HG03045 (cell line): Measurements from ENCODE around the gene ZNF530.

Experiments
- ATAC-seq: cut with Tn5 transposase; IDR thresholded peaks from one replicate; pipeline ENCODE4 v1.9.1; 2021; ENCODE audit warnings: mild to moderate bottlenecking, moderate library complexity; ENCODE audit not compliant: unreplicated experiment

The ZNF530 gene

DNA sequence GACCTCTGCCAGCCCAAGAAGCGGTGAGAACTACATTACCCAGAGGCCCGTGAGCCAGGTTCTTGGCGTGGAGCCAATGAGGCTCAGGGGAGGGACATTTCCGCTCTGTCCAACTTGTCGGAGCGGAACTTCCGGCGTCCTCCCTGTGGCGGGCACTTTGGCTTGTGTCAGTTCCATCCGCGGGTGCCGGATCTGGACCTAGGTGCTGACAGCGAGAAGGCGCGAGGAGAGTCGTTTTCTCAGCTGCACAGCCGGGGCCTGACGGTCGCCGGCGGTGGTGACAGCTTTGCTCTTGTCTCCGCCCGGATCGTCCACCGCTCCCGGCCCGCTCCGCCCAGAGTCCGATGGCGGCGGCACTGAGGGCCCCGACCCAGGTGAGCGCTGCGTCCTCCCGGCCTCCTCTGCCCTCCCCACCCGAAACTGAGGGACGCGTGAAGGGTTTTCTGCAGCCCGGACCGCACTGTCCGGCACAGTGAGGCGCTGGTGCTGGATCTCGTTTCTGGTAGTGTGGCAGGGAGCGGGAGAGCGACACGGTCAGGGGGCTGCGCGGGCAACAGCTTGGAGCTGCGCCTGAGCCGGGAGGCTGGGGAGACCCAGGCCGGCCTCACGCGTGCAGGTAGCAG lies at the start of gene ZNF530:
ZNF530 (plus strand) TSS at position 125 of the 623 bp plus-strand sequence. CDS start 4,461 bp downstream, outside the sequence.
- peak; percentile 72 for ATAC-seq

DNA sequence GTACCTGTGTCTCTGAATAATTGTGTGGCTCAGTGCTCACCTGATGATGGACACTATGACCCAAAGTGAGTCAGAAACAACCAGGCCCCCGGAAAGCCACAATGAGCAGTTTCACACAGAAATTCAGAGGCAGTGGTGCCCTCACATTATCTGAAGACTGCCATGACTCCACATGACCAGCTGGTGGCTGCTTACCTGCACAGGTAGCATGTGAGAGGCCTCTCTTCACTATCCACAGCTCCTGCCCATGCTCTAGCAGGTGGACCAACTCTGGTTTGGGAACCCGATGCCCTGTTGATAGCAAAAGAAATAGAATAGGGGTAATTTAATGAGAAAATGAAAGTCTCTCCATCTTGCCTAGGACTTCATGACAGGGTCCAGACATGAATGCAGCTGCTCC lies 47.3 kb upstream of the ZNF530 start:
- no peak for ATAC-seq

DNA sequence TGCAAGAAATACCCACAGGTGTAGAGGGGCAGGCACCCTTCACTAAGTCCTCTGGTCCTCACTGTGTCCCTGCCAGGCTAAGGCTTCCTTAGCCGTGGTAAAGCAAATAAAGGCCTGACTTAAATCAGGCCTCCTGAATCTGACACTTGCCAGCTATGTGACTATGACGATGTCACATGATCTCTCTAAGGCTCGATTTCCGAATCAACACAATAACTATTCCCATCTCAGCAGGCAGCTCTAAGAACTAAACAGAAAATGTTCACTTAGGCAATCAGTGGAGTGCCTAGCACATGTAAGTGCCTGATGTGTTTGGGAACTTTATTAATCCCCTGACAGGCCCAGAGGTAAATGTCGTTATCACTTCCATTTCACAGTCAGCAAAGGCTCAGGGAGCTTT lies 42.0 kb upstream of the ZNF530 start:
- no peak for ATAC-seq

DNA sequence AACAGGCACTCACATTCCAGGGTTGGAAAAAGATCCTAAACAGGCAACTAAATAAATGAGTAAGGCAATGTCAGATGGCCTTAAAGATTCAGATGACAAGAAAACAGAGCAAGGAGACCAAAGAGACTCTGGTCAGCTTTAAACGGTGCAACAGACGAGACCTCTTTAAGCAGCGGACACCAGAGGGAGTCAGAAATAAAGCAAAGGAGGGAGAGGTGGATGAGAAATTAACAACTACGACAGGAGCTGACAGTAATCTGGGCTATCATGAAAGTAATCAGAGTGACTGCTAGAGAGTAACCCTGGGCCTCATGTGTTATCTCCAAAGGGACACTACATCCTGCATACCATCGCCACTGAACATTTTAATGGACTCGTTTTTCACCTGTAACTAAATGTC lies 41.2 kb upstream of the ZNF530 start:
- ATAC-seq, result no peak

DNA sequence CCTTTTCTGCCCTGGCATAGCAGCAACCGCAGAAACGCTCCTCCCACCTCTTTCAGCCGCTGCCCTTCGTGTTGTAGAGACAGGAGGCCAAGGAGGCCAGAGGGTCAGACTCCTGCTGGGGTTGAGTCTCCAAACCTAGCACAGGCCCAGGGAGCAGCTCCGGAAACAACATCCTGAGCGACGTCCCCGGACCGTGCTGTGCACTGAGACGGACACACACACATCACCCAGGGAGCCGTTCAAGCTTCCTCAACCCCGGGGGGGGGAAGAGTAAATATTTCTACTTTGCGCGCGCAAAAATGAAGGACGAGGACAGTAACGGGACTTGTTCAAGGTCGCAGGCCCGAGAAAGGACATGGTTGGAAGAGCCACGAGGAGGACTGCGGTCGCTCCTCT lies 40.7 kb upstream of the ZNF530 start:
- ATAC-seq, result no peak

DNA sequence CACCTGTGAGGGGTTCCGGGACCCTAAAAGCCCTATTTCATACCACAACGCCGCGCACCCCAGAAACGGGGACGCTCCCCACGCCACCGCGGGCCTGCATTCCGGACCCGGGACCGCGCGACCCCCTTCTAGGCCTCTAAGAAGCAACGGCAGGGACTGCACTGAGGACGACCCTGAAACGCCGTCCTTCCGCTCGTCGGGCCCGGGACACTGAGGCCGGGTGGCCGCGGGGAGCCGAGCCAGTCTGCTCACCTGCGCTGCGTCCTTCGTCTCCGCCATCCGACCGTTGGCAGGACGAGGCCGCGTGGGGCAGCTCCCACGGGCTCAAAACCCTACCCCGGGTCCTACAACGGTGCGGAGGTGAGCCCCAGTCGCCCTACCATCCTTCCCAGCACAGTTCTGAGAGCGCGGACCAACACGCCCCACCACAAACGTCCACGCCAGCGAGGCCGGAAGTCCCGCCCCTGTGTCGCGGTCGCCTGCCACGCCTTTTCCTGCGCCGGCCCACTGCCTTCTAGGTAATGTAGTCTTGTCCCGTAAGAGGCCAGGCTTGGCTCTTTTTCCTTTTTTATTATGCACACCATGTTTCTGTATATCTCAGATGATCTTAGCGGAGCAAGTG lies 40.2 kb upstream of the ZNF530 start, which contains the start of gene ZNF550:
ZNF550 (minus strand) TSS at position 460 of the 622 bp plus-strand sequence; CDS start at position 279, 181 bp downstream.
- ATAC-seq, result peak; percentile 91

DNA sequence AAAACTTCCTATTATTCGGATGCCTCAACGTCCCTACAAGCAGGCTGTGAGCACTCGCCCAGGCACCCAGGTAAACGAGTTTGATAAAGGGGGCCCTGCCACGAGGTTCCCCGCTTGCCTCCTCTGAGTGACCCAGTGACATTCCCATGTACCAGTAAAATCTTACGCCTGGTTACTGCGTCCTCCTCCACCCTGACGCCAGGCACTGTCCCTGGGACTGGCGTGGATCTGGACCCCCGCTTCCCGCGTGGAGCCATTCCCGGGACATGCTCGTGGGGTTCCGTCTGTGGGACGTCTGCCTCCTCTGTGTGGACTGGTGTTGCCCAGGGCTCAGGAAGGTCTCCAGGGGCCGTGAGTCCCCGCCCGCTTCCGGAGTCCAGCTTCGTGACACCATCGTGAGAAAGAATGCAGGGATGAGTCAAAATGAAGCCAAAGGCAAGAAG lies 39.6 kb upstream of the ZNF530 start:
- peak; percentile 12 for ATAC-seq

DNA sequence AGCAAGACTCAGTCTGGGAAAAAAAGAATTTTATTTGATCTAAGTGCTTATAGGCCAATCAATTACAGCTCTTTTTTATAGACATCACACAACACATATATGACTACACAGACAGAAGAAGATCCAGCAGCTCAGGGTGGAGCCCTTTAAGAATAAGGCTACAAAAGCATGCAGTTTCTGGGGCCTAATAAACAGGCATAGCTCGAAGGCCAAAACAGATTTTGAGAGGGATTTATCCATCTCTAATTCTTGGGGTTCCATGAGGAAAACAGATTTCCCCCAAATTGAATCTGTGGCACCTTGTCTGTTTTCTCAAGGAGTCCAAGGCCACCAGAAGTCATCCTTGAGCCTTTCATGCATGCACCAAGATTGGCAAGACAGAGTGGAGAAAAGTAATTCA lies 36.1 kb upstream of the ZNF530 start:
- ATAC-seq, result no peak

DNA sequence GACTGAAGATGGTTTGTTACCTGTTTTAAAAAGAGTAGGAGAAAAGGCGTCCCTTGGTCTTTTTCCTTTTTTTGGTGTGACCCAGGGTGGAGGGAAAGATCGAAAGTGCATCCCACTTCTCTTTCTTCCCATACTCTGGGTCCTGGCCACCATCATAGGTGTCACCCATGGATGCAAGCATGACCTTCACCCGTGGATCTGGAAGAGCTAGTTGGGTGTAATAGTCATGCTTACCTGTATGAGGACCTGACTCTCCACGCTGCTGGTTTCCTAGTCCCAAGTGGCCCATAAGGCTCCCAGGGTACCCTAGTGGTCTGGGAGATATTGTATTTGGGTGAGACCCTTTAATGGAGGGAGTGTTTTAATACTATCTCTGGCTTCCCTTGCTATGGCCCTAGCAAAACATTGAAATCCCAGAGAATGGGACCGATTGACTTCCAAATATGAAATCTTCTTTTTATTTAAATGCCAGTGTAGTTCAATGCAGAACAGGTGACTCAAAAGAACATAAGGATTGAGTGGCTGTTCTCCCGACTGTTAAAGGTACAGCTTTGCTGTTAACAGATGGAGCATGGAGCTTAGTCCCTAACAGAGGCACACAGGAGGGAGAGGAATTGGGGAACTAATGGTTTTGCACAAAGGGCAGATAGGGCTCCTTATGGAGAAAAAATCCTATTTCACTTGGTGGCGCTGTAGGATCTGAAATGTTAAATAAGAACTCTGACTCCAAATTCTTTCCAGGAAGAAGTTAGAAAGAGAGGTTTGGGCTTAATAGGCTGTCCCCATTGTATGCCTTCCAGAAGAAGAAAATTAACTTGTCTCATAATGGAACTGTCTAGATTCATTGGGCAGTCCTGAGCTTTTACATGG lies 33.1 kb upstream of the ZNF530 start:
- ATAC-seq, result no peak

DNA sequence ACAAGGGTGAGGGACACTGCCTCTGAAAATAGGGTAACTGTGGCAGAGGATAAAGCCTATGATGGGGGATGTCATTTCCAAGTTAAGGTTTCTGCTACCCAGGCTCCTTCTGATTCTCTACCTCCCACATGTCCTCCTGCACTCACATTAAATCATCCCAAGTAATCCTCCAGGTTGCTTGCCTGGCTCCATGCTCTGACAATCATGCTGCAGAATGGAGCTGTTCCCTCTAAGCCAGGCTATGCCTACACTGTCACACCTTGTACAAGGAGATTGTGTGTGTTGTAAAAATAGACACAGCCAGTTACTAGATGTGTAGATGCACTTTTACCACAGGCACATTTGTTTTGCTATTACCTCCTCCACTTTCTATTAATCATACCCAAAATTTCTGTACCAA lies 29.0 kb upstream of the ZNF530 start:
- no peak for ATAC-seq

DNA sequence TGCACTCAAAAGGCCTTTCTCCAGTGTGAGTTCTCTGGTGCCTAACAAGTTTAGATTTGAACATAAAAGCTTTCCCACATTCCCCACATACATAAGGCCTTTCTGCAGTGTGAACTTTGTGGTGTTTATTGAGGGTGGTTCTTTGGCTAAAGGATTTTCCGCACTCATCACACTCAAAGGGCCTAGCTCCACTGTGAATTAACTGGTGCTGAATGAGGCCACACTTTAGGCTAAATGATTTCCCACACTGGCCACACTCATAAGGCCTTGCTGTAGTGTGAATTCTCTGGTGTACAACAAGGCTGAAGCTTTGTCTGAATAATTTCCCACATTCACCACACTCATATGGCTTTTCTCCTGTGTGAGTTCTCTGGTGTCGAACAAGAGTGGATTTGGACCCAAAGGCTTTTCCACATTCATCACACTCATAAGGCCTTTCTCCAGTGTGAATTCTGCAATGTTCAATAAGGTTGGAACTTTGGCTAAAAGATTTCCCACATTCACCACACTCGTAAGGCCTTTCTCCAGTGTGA lies 27.2 kb upstream of the ZNF530 start:
- ATAC-seq, result no peak

DNA sequence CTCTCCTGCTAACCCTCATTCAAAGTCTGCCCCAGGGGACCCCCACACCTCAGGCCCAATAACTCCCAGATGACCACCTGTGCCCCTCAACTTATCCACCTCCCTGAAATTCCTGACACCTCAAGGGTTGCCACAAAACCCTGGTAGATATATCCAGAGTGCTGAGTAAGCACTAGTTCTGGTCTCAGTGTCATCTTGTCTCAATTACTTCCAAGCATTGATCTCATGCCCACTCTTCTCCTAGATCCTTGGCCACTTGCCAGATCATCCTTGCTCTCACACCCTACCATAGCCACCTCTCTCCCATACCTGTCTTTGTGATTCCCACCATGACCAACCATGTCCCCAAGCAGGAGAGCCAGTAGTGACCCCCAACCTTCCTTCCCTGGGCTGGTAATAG lies 23.0 kb upstream of the ZNF530 start:
- no peak for ATAC-seq

DNA sequence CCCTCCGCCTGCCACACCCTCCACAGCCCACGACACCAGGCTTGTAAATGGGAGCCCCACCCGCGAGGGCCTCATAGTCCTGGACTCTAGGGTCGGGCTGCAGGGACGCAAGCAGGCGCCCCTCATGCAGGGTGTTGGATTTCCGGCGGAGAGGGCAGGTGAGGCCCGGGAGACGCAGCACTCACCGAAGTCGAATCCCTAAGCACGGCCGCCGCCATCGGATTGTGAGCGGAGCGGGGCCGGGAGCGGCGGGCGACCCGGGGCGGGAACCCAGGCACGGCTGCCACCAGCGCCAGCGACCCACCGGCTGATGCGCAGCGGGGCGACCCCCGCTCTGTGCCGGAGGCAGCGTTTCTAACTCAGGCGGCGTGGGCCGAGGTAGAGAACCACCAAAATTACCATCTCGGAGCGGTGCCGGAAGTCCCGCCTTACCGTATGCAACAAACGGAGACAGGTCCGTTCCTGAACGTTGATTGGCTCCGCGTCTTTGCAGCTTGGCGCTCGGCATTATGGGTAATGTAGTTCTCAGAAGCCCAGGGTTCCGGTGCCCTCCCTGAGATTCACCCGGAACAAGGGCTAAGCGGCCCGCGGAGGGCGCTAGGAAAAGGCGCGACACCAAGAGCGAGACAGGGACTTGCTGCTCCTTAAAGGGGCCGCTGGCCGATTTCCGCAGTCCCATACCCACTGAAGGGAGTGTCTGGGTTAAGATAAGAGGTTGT lies 21.0 kb upstream of the ZNF530 start, which contains the start of gene ZNF416:
ZNF416 (minus strand) TSS at position 425 of the 719 bp plus-strand sequence; CDS start at position 218, 207 bp downstream.
- peak; percentile 84 for ATAC-seq

DNA sequence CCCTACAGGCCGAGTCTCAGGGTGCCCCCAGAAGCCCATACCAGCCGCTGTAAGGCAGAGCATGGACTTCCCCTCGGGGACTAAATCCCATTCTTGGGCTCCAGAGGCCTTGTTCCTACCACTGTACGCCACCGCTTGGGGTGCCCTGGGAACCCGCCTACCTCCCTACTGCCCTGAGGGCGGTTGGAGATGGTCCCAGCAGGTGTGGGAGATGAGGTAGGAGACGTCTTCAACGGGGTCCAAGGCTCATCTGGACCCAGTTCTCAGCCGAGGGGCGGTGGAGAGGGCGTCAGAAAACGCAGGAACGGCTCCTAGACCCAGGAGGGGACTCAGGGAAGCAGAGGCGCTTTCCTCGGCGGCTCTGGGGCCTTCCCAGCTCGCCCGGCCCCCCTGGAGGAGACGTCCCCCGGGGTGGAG lies 16.6 kb upstream of the ZNF530 start:
- no peak for ATAC-seq

DNA sequence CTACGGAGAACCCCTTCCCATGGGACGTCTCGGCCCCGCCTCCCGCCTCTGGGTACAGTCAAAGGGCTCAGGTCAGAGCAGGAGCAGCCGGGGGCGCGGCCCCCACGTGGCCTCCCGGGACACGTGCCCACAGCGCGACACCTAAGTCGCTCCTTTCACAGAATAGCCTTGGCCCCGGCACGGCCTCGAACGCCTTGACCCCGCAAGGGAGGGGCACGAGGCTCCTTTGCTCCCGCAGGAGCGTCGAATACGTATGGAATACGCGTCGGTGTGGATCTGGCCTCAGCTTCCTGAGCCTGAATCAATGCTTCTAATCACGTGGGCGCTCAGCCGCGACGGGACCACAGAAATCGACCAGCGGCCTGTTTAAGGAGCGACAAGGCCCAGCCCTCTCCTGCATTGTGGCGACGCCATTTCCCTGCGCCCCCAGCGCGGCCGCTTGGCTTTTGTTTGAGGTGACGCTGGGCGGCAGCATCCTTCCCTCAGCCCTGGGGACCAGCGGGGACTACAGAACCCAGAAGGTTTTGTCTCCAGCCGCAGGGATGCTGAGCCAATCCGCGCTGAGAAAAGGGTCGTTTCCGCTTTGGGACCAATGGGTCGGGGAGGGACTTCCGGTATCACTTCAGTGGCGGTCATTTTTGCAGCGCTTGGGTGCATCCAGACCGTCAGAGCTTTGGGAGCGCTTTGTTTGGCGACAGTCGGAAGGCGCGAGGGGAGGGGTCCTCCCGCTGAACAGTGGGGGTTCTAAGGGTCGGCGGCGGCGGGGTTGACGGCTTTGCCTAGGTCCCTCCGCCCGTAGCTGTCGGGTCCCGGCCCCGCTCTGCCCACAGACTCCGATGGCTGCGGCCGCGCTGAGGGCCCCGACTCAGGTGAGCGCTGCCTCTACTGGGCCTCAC lies 15.9 kb upstream of the ZNF530 start, which contains the start of gene ZIK1:
ZIK1 (plus strand) TSS at position 625 of the 896 bp plus-strand sequence; CDS start at position 837, 212 bp downstream.
- peak; percentile 84 for ATAC-seq

DNA sequence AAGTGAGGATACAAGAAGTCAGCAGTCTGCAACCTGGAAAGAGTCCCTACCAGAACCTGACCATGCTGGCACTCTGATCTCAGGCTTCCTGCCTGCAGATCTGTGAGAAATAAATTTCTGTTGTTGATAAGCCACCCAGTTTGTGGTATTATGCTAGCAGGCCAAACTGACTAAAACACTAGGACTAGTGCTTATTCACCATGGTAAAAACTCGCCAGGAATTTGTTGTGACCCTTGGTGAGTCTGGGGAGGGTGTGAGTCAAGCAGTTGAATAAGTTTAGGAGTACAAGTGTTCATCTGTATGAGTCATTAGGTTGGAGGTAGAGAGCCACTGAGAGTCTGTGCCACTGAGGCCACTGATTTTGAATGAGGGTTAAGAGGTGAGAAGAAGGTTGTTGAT lies 12.2 kb upstream of the ZNF530 start:
- no peak for ATAC-seq

DNA sequence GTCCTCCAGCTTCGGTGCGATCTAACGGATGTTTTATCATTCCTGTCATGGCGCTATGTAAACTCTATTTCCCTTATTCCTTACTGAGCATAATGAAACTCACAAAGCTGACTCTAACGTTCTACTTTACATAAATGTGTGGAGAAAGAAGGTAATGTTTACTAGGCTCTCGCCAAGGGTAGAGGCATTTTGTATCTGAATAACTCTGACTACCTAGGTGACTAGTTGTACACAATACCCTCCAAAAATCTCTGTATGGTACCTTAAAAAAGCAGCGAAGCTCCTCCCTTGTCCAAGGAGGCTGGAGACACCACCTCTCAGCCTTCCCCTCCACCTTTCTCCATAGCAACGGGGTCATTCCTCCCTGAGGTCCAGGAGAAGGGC lies 316 bp upstream of the ZNF530 start:
- no peak for ATAC-seq

DNA sequence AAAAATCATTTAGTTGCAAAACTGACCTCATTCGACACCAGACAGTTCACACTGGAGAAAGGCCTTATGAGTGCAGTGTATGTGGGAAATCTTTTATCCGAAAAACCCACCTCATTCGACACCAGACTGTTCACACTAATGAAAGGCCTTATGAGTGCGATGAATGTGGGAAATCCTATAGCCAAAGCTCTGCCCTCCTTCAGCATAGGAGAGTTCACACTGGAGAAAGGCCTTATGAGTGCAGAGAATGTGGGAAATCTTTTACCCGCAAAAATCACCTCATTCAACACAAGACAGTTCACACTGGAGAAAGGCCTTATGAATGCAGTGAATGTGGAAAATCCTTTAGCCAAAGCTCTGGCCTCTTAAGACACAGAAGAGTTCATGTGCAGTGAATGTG lies 7.2 kb downstream of the ZNF530 start:
- ATAC-seq, result no peak

DNA sequence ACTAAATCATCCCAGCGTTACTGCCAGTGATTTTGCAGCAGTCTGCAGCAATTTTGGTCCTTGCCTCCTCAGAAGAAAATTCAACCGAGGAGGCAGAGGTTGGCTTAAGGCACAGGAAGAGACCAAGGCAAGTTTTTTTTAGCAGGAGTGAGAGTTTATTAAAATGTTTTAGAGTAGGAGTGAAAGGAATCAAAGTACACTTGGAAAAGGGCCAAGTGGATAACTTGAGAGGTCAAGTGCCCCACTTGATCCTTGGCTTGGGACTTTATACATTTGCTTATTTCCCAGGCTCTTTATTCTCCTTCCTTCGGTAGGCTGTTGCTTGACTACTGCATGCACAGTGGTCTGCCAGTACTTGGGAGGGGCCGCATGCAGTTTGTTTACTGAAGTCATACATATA lies 11.4 kb downstream of the ZNF530 start:
- ATAC-seq, result no peak
